Coronary artery (tissue), 2 donors: ENCODE measurements around the gene ZNF148.
"Not testable (repeated sequence)": the region's sequence is repeated elsewhere in the genome, so short reads cannot be mapped to it uniquely, and the experiment has no call there.

Experiments
- DNase-seq: peaks from one replicate; pipeline ENCODE4 v3.0.0-alpha.2; 2017; ENCODE audit warnings: low spot score
- H3K27ac ChIP-seq, 2 donors: fragments of 200-600 bp; sonication (generic); one replicate each; pipeline ENCODE4 v1.5.1; 2016 to 2019
- H3K4me3 ChIP-seq: fragments of 200-600 bp; sonication (generic); 2 replicates; pipeline ENCODE4 v1.5.1; 2016; ENCODE audit warnings: mild to moderate bottlenecking, moderate library complexity
- TF ChIP-seq, protein P1 (sequence below): fragments of 200-600 bp; sonication (generic); IDR thresholded peaks from one replicate; pipeline ENCODE4 v1.5.1; 2019; ENCODE audit warnings: antibody characterized with exemption

ZNF148 gene, protein sequence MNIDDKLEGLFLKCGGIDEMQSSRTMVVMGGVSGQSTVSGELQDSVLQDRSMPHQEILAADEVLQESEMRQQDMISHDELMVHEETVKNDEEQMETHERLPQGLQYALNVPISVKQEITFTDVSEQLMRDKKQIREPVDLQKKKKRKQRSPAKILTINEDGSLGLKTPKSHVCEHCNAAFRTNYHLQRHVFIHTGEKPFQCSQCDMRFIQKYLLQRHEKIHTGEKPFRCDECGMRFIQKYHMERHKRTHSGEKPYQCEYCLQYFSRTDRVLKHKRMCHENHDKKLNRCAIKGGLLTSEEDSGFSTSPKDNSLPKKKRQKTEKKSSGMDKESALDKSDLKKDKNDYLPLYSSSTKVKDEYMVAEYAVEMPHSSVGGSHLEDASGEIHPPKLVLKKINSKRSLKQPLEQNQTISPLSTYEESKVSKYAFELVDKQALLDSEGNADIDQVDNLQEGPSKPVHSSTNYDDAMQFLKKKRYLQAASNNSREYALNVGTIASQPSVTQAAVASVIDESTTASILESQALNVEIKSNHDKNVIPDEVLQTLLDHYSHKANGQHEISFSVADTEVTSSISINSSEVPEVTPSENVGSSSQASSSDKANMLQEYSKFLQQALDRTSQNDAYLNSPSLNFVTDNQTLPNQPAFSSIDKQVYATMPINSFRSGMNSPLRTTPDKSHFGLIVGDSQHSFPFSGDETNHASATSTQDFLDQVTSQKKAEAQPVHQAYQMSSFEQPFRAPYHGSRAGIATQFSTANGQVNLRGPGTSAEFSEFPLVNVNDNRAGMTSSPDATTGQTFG

DNA sequence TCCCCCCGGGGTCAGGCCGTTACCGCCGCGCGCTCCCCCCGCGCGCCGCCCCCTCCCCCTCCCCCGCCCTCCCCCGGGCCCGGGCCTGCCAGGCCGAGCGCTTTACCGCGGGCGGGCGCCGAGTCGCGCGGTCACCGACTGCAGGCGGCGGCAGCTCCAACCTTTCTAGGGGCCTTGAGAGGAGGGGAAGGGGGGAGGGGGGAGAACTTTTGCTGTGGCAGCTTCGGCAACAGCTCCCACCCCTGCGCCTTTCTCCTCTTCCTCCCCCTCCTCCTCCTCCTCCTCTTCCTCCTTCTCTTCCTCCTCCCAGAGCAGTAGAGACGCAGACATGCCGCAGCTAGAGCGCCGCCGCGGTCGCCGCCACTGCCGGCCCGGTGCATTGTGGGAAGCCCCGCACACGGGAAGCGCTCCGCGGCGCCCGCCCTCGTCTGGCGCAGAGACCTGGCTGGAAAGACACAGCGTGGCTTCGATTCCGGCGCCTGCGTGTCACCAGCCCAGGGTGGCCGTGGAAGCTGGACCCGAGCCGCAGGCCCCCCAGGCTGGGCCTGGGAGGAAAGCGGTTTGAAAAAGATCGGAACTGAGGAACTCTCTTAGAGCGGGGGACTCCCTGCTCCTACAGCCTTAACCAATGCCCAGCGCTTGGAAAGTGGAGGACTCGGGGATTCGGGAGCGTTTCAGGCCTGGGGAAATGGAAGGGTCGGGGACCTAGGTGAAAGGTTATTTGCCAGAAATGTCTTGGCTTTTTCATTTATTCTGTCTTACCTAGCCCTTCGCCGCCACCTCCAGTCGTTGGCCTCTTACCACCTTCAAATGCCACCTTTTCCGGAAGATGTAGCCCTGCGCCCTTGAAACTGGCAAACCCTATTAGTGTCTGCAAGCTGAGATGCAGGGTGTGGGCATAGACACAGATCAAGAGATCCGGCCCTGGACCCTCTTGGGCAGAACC is at the start of gene ZNF148:
TSS of gene ZNF148 (minus strand) at position 330 of the 946 bp plus-strand sequence. CDS start 61,685 bp downstream, outside the sequence.
- TF ChIP-seq, protein P1, sequence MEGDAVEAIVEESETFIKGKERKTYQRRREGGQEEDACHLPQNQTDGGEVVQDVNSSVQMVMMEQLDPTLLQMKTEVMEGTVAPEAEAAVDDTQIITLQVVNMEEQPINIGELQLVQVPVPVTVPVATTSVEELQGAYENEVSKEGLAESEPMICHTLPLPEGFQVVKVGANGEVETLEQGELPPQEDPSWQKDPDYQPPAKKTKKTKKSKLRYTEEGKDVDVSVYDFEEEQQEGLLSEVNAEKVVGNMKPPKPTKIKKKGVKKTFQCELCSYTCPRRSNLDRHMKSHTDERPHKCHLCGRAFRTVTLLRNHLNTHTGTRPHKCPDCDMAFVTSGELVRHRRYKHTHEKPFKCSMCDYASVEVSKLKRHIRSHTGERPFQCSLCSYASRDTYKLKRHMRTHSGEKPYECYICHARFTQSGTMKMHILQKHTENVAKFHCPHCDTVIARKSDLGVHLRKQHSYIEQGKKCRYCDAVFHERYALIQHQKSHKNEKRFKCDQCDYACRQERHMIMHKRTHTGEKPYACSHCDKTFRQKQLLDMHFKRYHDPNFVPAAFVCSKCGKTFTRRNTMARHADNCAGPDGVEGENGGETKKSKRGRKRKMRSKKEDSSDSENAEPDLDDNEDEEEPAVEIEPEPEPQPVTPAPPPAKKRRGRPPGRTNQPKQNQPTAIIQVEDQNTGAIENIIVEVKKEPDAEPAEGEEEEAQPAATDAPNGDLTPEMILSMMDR, result no peak
- peak within 1 kb of the TSS; percentile 91 to 96 for H3K27ac ChIP-seq

DNA sequence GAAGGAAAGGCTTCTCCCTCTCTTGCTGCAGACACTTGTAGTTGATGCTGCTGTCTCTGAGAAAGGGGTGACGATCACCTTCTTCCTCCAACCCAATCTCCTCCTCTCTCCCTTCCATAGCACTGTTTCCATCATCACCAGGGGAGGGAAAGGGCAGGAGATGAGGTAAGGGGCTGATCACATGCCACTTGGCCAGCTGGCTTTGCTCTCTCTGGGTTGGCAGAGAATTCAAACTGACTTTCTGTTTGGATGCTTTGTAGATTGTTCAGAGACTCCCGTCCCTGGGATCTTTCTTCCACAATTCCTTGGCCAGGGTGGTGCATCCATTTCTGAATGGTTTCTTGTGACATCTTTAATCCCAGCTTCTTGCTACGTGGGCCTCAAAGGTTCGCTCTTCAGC is 43.2 kb upstream of the ZNF148 start:
- no peak overlapping the region for H3K4me3 ChIP-seq
- TF ChIP-seq, protein P1, result no peak
- no peak overlapping the region for H3K27ac ChIP-seq
- DNase-seq, result no peak

More for the DNA sequence above, at the start of gene ZNF148:
- DNase-seq, result peak; percentile 91
- peak within 1 kb of the TSS; percentile 90 for H3K4me3 ChIP-seq

DNA sequence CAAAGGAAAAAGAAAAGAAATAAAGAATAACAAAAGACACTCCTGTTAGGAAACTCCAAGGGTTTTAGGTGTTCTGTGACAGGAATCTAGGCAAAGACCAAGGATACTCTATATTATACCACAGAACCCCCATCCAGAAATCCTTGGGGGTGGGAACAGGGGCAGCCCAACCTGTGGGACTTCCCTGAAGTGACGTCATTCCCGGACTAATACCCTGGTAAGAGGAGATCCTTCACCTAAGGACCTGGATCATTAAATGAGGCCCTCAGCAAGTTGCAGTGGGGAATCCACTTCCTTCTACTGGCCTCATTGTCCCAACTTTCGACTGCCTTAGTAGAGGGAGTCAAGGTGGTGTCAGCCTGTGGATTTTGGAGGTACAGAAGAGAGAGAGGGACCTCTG is 41.1 kb upstream of the ZNF148 start:
- Histone ChIP-seq H3K27ac (no peak overlapping the region), H3K4me3 (no peak overlapping the region)
- DNase-seq, result no peak
- TF ChIP-seq, protein P1, result no peak

DNA sequence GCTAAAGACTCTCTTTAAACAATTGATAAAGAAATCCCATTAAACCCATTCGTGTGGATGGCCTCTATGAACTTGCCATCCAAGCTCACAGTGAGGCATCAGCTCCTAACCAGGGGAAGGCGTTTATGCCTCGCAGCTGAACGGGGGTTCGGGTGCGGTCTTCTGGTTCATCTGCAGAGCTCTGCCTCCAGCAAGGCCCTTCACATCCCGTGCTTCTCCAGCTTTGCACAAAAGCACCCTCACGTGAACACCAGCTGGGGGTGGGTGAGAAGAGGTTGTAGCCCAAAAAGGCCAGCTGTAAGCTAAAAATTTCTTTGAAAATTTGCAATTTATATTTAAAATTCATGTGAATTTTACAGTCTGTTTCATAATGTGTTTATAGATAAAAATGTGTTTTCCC is 39.5 kb upstream of the ZNF148 start:
- Histone ChIP-seq H3K4me3 (no peak overlapping the region), H3K27ac (no peak overlapping the region)
- DNase-seq, result no peak
- TF ChIP-seq, protein P1, result no peak

DNA sequence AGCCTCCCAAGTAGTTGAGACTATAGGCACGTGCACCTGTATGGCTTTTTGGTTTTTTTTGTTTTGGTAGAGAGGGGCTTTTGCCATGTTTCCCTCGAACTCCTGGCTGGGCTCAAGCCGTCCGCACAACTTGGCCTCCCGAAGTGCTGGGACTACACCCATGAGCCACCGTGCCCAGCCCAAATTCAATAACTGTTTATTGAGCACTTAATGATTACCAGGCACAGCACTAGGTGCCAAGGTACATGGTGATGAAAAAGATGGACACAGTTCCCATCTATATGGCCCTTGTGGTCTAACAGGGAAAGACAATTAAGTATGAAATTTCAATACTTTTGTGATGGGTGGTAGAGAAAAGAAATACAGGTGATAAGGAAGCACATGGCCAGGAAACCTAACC is 35.8 kb upstream of the ZNF148 start:
- H3K27ac ChIP-seq, result no peak overlapping the region
- no peak overlapping the region for H3K4me3 ChIP-seq
- TF ChIP-seq, protein P1, result no peak
- DNase-seq, result no peak

DNA sequence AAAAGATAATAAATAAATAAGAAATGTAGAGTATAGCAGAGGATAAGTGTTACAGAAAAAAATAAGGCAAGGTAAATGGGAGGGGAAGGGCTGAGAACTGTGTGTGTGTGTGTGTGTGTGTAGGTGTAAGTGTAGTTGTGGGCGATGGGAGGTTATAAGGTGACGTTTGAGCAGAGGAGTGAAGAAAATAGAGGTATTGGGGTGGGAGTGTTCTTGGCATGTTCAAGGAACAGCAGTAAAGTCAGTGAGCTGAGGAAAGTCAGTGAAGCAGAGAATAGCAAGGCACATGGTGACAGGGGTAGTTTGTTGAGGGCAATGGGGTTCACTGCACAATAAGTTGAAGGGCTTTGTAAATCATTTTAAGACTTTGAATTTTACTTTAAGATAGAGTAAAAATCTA is 30.9 kb upstream of the ZNF148 start:
- DNase-seq, result no peak

DNA sequence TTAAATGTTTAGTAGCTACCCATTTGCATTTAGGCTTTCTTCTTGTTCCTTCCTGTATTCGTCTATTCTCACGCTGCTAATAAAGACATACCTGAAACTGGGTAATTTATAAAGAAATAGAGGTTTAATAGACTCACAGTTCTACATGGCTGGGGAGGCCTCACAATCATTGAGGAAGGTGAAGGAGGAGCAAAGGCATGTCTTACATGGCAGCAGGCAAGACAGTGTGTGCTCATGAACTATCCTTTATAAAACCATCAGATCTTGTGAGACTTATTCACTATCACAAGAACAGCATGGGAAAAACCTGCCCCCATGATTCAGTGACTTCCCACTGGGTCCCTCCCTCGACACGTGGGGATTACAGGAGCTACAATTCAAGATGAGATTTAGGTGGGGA is 30.4 kb upstream of the ZNF148 start:
- H3K27ac ChIP-seq, H3K4me3 ChIP-seq, DNase-seq: not testable (repeated sequence)

More for the DNA sequence above, 30.9 kb upstream of the ZNF148 start:
- Histone ChIP-seq H3K27ac (no peak overlapping the region), H3K4me3 (no peak overlapping the region)
- TF ChIP-seq, protein P1, result no peak
